Gastrocnemius medialis (tissue), 4 donors: ENCODE measurements around the gene CCHCR1. TPM values are rescaled to one million over a fixed set of nuclear protein-coding genes. Genes with fewer than 3 reads are reported as not detected.

Experiments
- ATAC-seq, 2 donors: fragments of 150-250 bp; one replicate each; pipeline ENCODE4 v1.9.1; 2016
- DNase-seq, 2 donors: peaks; one replicate each; pipeline ENCODE4 v3.0.0-alpha.2; 2019
- H3K27ac ChIP-seq, 4 donors: fragments of 200-600 bp; sonication (generic); 1 replicate in 1 of 4; 2 replicates in 3 of 4; pipeline ENCODE4 v1.5.1; 2016 to 2018; ENCODE audit warnings: mild to moderate bottlenecking in 2 of 4, moderate library complexity in 1 of 4
- H3K27me3 ChIP-seq, 3 donors: fragments of 200-600 bp; sonication (generic) in 2 of 3; 1 replicate in 1 of 3; 2 replicates in 2 of 3; pipeline versions ENCODE4 v1.5.1 to v1.6.0; 2016 to 2019; ENCODE audit warnings: mild to moderate bottlenecking in 1 of 3, moderate library complexity in 1 of 3
- H3K36me3 ChIP-seq, 2 donors: fragments of 200-600 bp; sonication (generic) in 1 of 2; one replicate each; pipeline ENCODE4 v1.5.1; 2017 to 2018
- H3K4me1 ChIP-seq, 2 donors: fragments of 200-600 bp; sonication (generic) in 1 of 2; one replicate each; pipeline ENCODE4 v1.5.1; 2016 to 2017; ENCODE audit warnings: mild to moderate bottlenecking in 2 of 2
- H3K4me3 ChIP-seq, 4 donors: fragments of 200-600 bp; sonication (generic) in 3 of 4; 1 replicate in 1 of 4; 2 replicates in 3 of 4; pipeline ENCODE4 v1.5.1; 2016 to 2019; ENCODE audit warnings: mild to moderate bottlenecking in 2 of 4
- H3K9me3 ChIP-seq, 3 donors: fragments of 200-600 bp; sonication (generic) in 2 of 3; 1 replicate in 1 of 3; 2 replicates in 2 of 3; pipeline ENCODE4 v1.5.1; 2016 to 2019
- POLR2A ChIP-seq, 2 donors: fragments of 450-650 bp; IDR thresholded peaks; one replicate each; pipeline ENCODE4 v1.6.1; 2017; ENCODE audit warnings: antibody characterized with exemption in 2 of 2, mild to moderate bottlenecking in 2 of 2, moderate library complexity in 2 of 2
- in situ Hi-C, 4 donors: fragments of 200-750 bp; cut with MboI; loops; one replicate each; pipeline versions ENCODE4 v1.15.0 to v1.8.0; 2017; ENCODE audit warnings: low sequenced_read_pairs in 4 of 4
- intact Hi-C: fragments of 100-400 bp; cut with DNase I; formaldehyde crosslinking; loops from one replicate; pipeline ENCODE4 v1.15.1; 2023; ENCODE audit warnings: low total_unique reads
- total RNA-seq, 4 donors: library from RNA; depleted of rRNA; stranded (reverse); fragments of >200 nt; gene quantifications; one replicate each; pipeline versions ENCODE4 v1.1.0 to v1.2.3, GENCODE V29; 2016
- TF ChIP-seq, protein P1 (sequence below), 5 experiments: fragments of 450-650 bp in 3 of 5; fragments of 200-600 bp in 2 of 5; sonication (generic) in 2 of 5; IDR thresholded peaks in 4 of 5; conservative IDR thresholded peaks in 1 of 5; 1 replicate in 4 of 5; 2 replicates in 1 of 5; pipeline ENCODE4 v1.5.1; 2016 to 2019; ENCODE audit warnings: antibody characterized with exemption in 5 of 5, mild to moderate bottlenecking in 3 of 5, moderate library complexity in 3 of 5

CCHCR1 gene
- total RNA-seq, 4 donors from 2014 or later, result 4.9 to 34.3 (median 7.7) TPM

DNA sequence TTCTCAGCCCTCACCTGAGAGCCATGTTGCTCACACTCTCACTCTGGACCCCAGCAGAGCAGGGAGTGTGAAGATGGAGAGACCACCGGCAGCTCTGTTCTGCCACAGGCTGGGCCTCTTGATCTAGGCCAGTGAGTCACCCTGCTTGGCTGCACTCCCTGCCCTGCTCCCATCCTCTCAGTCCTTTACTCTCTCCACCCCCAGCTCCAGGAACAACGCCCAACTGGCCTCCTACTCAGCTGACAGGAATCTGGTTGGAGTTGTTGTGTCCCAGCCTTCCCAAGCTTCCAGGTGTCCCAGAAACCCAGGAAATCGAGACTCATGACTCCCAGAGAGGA lies 43.1 kb downstream of the CCHCR1 start, which contains the start of gene PSORS1C1:
Gene PSORS1C1, plus strand, starts transcription at position 260 of the 338 bp plus-strand sequence. CDS start 14,833 bp downstream, outside the sequence.
- intact Hi-C loops (no loop called here), in situ Hi-C loops (no loop called here)
- Histone ChIP-seq H3K36me3 (no peaks in the 10 kb centered on the region), H3K4me3 (no peak within 1 kb of the TSS), H3K27ac (peak within 1 kb of the TSS in 3 of 4 donors; percentile 31 to 72 (median 45)), H3K9me3 (no peaks in the 10 kb centered on the region), H3K27me3 (peaks cover 0 to 8% (median 0%) of the 10 kb centered on the region in 3 donors), H3K4me1 (peaks cover 0 to 11% of the 10 kb centered on the region in 2 donors)
- ATAC-seq (peak; percentile 85 to 94), DNase-seq (peak; percentile 80 to 83)
- TF ChIP-seq, protein P1, sequence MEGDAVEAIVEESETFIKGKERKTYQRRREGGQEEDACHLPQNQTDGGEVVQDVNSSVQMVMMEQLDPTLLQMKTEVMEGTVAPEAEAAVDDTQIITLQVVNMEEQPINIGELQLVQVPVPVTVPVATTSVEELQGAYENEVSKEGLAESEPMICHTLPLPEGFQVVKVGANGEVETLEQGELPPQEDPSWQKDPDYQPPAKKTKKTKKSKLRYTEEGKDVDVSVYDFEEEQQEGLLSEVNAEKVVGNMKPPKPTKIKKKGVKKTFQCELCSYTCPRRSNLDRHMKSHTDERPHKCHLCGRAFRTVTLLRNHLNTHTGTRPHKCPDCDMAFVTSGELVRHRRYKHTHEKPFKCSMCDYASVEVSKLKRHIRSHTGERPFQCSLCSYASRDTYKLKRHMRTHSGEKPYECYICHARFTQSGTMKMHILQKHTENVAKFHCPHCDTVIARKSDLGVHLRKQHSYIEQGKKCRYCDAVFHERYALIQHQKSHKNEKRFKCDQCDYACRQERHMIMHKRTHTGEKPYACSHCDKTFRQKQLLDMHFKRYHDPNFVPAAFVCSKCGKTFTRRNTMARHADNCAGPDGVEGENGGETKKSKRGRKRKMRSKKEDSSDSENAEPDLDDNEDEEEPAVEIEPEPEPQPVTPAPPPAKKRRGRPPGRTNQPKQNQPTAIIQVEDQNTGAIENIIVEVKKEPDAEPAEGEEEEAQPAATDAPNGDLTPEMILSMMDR (IDR thresholded peaks at IDR 0.05 in 4 of 5, conservative IDR thresholded peaks at IDR 0.05 in 1 of 5), result no peak
- no peak for TF ChIP-seq POLR2A (IDR thresholded peaks at IDR 0.05)

GRCh38 chr6:31113861-31114540 lies 43.6 kb downstream of the CCHCR1 start:
- ATAC-seq (peak; percentile 12 to 14), DNase-seq (no peak)
- Histone ChIP-seq H3K27ac (peak overlapping the region in 3 of 4 donors; percentile 31 to 72 (median 45)), H3K36me3 (no peaks in the 10 kb centered on the region), H3K4me3 (no peak overlapping the region), H3K4me1 (peaks cover 0 to 11% of the 10 kb centered on the region in 2 donors), H3K9me3 (no peaks in the 10 kb centered on the region), H3K27me3 (peaks cover 0 to 8% (median 0%) of the 10 kb centered on the region in 3 donors)
- no peak for TF ChIP-seq POLR2A (IDR thresholded peaks at IDR 0.05)
- TF ChIP-seq, protein P1 (IDR thresholded peaks at IDR 0.05 in 4 of 5, conservative IDR thresholded peaks at IDR 0.05 in 1 of 5), result no peak
- intact Hi-C loops (no loop called here), in situ Hi-C loops (no loop called here)

DNA sequence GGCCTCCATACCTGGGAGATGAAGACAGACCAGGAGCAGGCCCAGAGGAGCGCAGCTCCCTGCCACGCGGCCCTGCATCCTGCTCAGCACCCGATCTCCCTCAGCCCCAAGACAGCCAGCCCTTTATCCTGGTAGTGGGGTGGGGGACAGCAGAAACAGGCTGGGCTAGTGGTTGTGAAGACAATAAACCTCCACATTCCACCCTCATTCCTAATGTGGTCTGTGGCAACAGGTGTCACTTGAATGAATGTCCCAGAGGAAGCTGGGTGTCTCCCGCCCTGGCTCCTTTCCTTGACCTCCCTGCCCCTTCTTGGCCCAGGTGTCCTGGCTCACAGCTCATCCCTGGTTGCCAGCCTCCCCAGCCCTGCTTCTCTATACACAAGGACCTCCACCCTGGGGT lies 45.1 kb downstream of the CCHCR1 start, which contains the start of gene C6orf15:
Gene C6orf15, minus strand, starts transcription at position 98 of the 400 bp plus-strand sequence. Its CDS starts 20 bp downstream, at position 78.
- intact Hi-C loops, result no loop called here
- peaks cover 0 to 8% (median 0%) of the 10 kb centered on the region in 3 donors for H3K27me3 ChIP-seq
- ATAC-seq (no peak), DNase-seq (no peak)
- no peak within 1 kb of the TSS for H3K4me3 ChIP-seq
- in situ Hi-C loops, result no loop called here
- H3K36me3 ChIP-seq, result no peaks in the 10 kb centered on the region
- TF ChIP-seq, protein P1 (IDR thresholded peaks at IDR 0.05 in 4 of 5, conservative IDR thresholded peaks at IDR 0.05 in 1 of 5), result no peak
- TF ChIP-seq POLR2A (IDR thresholded peaks at IDR 0.05), result no peak
- no peak within 1 kb of the TSS for H3K27ac ChIP-seq
- H3K4me1 ChIP-seq, result peaks cover 0 to 11% of the 10 kb centered on the region in 2 donors
- no peaks in the 10 kb centered on the region for H3K9me3 ChIP-seq

DNA sequence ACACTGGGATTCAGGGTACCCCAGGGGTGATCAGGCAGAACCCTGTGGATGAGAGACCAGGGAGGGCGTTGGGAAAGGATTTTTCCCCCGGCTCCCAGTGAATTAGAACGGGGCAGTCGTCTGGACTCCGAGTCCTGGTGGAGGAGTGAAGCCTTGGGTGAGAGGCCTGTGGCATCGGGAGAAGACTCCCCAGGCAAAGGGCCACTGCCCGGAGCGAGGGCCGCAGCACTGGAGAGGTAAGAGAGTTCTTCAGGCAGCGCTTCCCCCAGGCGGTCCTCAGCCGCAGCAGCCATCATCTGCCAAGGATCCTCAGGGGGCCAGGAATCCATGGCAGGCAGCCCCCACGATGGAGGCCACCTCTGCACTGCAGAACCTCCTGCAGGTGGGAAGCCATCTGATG lies 45.9 kb downstream of the CCHCR1 start:
- Histone ChIP-seq H3K27ac (no peak overlapping the region), H3K4me1 (peaks cover 0 to 11% of the 10 kb centered on the region in 2 donors), H3K27me3 (peaks cover 0 to 8% (median 0%) of the 10 kb centered on the region in 3 donors), H3K36me3 (no peaks in the 10 kb centered on the region), H3K4me3 (no peak overlapping the region), H3K9me3 (no peaks in the 10 kb centered on the region)
- TF ChIP-seq, protein P1 (IDR thresholded peaks at IDR 0.05 in 4 of 5, conservative IDR thresholded peaks at IDR 0.05 in 1 of 5), result no peak
- no peak for TF ChIP-seq POLR2A (IDR thresholded peaks at IDR 0.05)
- ATAC-seq, result no peak
- DNase-seq, result no peak
- in situ Hi-C loops, result no loop called here
- intact Hi-C loops, result no loop called here
